ENCODE results near the gene CELF6.

The CELF6 gene

DNA sequence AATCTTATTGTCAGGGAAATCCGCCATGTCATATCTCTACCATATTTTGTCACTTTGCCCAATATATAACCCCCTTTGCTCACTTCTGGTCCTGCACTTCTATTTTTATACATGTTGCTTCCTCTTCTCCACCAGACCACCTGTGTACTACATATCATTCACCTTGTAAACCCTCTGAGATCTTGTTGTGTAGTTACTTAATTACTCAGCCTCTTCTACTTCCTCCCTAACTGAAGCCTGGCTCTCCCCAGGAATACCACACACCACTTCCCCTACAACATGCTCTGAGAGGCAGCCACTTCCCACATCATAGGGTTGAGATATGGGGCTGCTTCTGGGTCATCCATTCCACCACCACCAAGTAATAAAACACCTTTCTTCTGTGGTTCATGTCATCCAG, 45.9 kb upstream of the CELF6 start:
- Histone ChIP-seq H3K9ac (ENCODE audit: low read length) (no peak overlapping the region), H2AFZ (ENCODE audit: low read length) (no peak overlapping the region), H3K79me2 (ENCODE audit: low read length) (peaks cover 72% of the 10 kb centered on the region), H3K9me2 (replicated peaks; ENCODE audit: insufficient read depth, low read length) (no peaks in the 10 kb centered on the region), H3K4me3 (ENCODE audit: low read length) (no peak overlapping the region), H3K27me3 (replicated peaks; ENCODE audit: insufficient read depth, low read length) (no peaks in the 10 kb centered on the region), H3K4me2 (ENCODE audit: low read depth, low read length) (no peak overlapping the region), H4K20me1 (ENCODE audit: insufficient read depth, low read length) (0 out of 2 replicates have a peak, but pooled peaks cover 5% of the 10 kb centered on the region), H3K9me3 (replicated peaks; ENCODE audit: insufficient read depth, low read length) (no peaks in the 10 kb centered on the region), H3K4me1 (ENCODE audit: low read length) (no peaks in the 10 kb centered on the region), H3K27ac (ENCODE audit: low read length) (no peak overlapping the region), H3K36me3 (replicated peaks; ENCODE audit: insufficient read depth, low read length) (no peaks in the 10 kb centered on the region), H3F3A (ENCODE audit: insufficient read depth, low read length) (no peaks in the 10 kb centered on the region)
- no peak for DNase-seq
- TF ChIP-seq EZH2 (optimal IDR thresholded peaks at IDR 0.05; ENCODE audit: low read depth, low read length) (no peak), EZH2phosphoT487 (IDR thresholded peaks at IDR 0.05; ENCODE audit: low read length) (no peak)
- TF ChIP-seq, protein P1, sequence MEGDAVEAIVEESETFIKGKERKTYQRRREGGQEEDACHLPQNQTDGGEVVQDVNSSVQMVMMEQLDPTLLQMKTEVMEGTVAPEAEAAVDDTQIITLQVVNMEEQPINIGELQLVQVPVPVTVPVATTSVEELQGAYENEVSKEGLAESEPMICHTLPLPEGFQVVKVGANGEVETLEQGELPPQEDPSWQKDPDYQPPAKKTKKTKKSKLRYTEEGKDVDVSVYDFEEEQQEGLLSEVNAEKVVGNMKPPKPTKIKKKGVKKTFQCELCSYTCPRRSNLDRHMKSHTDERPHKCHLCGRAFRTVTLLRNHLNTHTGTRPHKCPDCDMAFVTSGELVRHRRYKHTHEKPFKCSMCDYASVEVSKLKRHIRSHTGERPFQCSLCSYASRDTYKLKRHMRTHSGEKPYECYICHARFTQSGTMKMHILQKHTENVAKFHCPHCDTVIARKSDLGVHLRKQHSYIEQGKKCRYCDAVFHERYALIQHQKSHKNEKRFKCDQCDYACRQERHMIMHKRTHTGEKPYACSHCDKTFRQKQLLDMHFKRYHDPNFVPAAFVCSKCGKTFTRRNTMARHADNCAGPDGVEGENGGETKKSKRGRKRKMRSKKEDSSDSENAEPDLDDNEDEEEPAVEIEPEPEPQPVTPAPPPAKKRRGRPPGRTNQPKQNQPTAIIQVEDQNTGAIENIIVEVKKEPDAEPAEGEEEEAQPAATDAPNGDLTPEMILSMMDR (IDR thresholded peaks at IDR 0.05; ENCODE audit: low read length): no peak

DNA sequence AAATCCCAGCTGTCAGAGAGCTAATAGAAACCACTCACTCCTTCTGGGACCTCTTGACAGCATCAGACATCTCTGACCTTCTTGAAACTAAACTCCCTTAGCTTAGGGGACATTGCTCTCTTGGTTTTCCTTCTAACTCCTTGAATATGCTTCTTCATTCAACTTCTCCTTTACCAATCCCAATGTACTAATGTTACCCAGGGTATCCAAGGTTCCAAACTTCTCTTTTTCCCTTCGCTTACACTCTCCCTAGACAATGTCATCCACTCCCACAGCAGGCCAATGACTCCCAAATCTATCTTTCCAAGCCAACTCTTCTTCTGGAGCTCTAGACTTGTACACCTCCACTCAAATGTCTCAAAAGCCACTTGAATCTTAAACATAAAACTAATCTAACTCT, 41.2 kb upstream of the CELF6 start:
- H2AFZ ChIP-seq (ENCODE audit: low read length): no peak overlapping the region
- DNase-seq: no peak
- H4K20me1 ChIP-seq (ENCODE audit: insufficient read depth, low read length): 0 out of 2 replicates have a peak, but pooled peaks cover 5% of the 10 kb centered on the region
- no peaks in the 10 kb centered on the region for H3K4me1 ChIP-seq (ENCODE audit: low read length)
- H3K36me3 ChIP-seq (replicated peaks; ENCODE audit: insufficient read depth, low read length): no peaks in the 10 kb centered on the region
- TF ChIP-seq, protein P1 (IDR thresholded peaks at IDR 0.05; ENCODE audit: low read length): no peak
- TF ChIP-seq EZH2 (optimal IDR thresholded peaks at IDR 0.05; ENCODE audit: low read depth, low read length) (no peak), EZH2phosphoT487 (IDR thresholded peaks at IDR 0.05; ENCODE audit: low read length) (no peak)
- H3K4me2 ChIP-seq (ENCODE audit: low read depth, low read length): no peak overlapping the region
- no peaks in the 10 kb centered on the region for H3F3A ChIP-seq (ENCODE audit: insufficient read depth, low read length)
- H3K9me2 ChIP-seq (replicated peaks; ENCODE audit: insufficient read depth, low read length): no peaks in the 10 kb centered on the region
- no peak overlapping the region for H3K27ac ChIP-seq (ENCODE audit: low read length)
- H3K27me3 ChIP-seq (replicated peaks; ENCODE audit: insufficient read depth, low read length): no peaks in the 10 kb centered on the region
- no peak overlapping the region for H3K9ac ChIP-seq (ENCODE audit: low read length)
- H3K9me3 ChIP-seq (replicated peaks; ENCODE audit: insufficient read depth, low read length): no peaks in the 10 kb centered on the region
- no peak overlapping the region for H3K4me3 ChIP-seq (ENCODE audit: low read length)
- peaks cover 66% of the 10 kb centered on the region for H3K79me2 ChIP-seq (ENCODE audit: low read length)

DNA sequence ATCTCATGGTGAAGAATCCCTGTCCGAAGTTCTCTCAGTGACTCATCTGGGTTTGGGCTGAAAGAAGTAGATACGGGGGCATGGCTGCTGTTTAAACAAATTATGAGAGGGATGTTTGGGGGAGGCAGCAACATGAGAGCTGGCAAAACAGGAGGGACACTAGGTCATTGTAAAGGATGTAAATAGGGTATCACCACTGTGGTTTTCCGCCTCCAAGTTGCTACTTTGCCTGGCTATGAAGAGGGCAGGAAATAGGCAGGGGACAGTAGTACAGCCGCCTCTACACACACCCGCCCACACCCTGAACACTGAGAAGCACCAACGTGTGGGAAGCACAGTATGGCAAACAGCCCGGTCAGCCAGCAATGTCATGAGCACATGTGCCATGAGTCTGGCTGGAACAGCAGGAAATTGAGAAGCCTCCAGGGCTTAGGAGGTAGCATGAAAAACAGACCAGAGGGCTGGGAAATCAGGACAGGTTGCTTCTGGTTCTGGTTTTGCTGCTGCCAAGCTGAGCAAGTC, 38.8 kb upstream of the CELF6 start:
- Histone ChIP-seq H3K27ac (ENCODE audit: low read length) (no peak overlapping the region), H4K20me1 (ENCODE audit: insufficient read depth, low read length) (0 out of 2 replicates have a peak, but pooled peaks cover 5% of the 10 kb centered on the region), H3F3A (ENCODE audit: insufficient read depth, low read length) (no peaks in the 10 kb centered on the region), H3K4me3 (ENCODE audit: low read length) (no peak overlapping the region), H3K4me2 (ENCODE audit: low read depth, low read length) (no peak overlapping the region), H3K79me2 (ENCODE audit: low read length) (peaks cover 55% of the 10 kb centered on the region), H3K9ac (ENCODE audit: low read length) (no peak overlapping the region), H3K27me3 (replicated peaks; ENCODE audit: insufficient read depth, low read length) (no peaks in the 10 kb centered on the region), H3K9me2 (replicated peaks; ENCODE audit: insufficient read depth, low read length) (no peaks in the 10 kb centered on the region), H3K9me3 (replicated peaks; ENCODE audit: insufficient read depth, low read length) (no peaks in the 10 kb centered on the region), H3K4me1 (ENCODE audit: low read length) (no peaks in the 10 kb centered on the region), H3K36me3 (replicated peaks; ENCODE audit: insufficient read depth, low read length) (no peaks in the 10 kb centered on the region), H2AFZ (ENCODE audit: low read length) (no peak overlapping the region)
- DNase-seq: no peak
- TF ChIP-seq EZH2phosphoT487 (IDR thresholded peaks at IDR 0.05; ENCODE audit: low read length): no peak

DNA sequence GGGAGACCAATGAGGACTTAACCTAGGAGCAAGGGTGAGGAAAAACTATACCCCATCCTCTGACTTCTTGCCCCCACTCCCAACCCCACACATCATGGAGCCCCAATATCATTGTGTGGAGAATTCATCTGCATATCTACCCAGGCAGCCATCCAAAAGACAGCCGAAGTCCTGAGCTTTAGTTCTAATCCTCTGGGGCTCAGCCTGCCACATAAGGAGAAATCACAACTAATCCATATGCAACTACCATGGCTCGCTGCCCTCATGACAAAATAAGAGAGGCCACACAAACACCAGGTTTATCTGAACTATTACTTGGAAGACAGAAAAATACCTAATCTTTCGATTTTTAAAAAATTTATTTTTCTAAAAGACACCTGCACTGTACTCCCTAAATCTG, 38.2 kb upstream of the CELF6 start:
- Histone ChIP-seq H3K27ac (ENCODE audit: low read length) (no peak overlapping the region), H3K36me3 (replicated peaks; ENCODE audit: insufficient read depth, low read length) (no peaks in the 10 kb centered on the region), H4K20me1 (ENCODE audit: insufficient read depth, low read length) (0 out of 2 replicates have a peak, but pooled peaks cover 3% of the 10 kb centered on the region), H3K9me2 (replicated peaks; ENCODE audit: insufficient read depth, low read length) (no peaks in the 10 kb centered on the region), H3K9me3 (replicated peaks; ENCODE audit: insufficient read depth, low read length) (no peaks in the 10 kb centered on the region), H3K4me1 (ENCODE audit: low read length) (no peaks in the 10 kb centered on the region), H3K4me3 (ENCODE audit: low read length) (no peak overlapping the region), H3K79me2 (ENCODE audit: low read length) (peaks cover 50% of the 10 kb centered on the region), H3K9ac (ENCODE audit: low read length) (no peak overlapping the region), H3K27me3 (replicated peaks; ENCODE audit: insufficient read depth, low read length) (no peaks in the 10 kb centered on the region), H3F3A (ENCODE audit: insufficient read depth, low read length) (no peaks in the 10 kb centered on the region), H2AFZ (ENCODE audit: low read length) (no peak overlapping the region), H3K4me2 (ENCODE audit: low read depth, low read length) (no peak overlapping the region)
- no peak for DNase-seq
- no peak for TF ChIP-seq EZH2 (optimal IDR thresholded peaks at IDR 0.05; ENCODE audit: low read depth, low read length)
- TF ChIP-seq, protein P1 (IDR thresholded peaks at IDR 0.05; ENCODE audit: low read length): no peak
- TF ChIP-seq EZH2phosphoT487 (IDR thresholded peaks at IDR 0.05; ENCODE audit: low read length): no peak

All from MM.1S (cell line).